ENCODE measurements around the gene HNRNPLL. TPM values are rescaled to one million over a fixed set of nuclear protein-coding genes. Genes with fewer than 3 reads are reported as not detected.

HNRNPLL gene
- total and polyA plus RNA-seq, 11 donors: 6.9 to 33.2 (median 23.2) TPM

- WGBS, 4 donors: 69 to 79% (median 75%) methylated on average over 3 of the region's 3 CpGs
- DNase-seq (no peak), ATAC-seq (no peak)
- Histone ChIP-seq H3K9me3 (no peaks in the 10 kb centered on the region), H3K4me1 (peaks cover 0 to 56% (median 37%) of the 10 kb centered on the region in 12 donors), H3K4me3 (no peak overlapping the region), H3K27me3 (no peaks in the 10 kb centered on the region), H3K27ac (no peak overlapping the region), H3K36me3 (peaks cover 0 to 64% (median 37%) of the 10 kb centered on the region in 9 donors)
- TF ChIP-seq, protein P1, sequence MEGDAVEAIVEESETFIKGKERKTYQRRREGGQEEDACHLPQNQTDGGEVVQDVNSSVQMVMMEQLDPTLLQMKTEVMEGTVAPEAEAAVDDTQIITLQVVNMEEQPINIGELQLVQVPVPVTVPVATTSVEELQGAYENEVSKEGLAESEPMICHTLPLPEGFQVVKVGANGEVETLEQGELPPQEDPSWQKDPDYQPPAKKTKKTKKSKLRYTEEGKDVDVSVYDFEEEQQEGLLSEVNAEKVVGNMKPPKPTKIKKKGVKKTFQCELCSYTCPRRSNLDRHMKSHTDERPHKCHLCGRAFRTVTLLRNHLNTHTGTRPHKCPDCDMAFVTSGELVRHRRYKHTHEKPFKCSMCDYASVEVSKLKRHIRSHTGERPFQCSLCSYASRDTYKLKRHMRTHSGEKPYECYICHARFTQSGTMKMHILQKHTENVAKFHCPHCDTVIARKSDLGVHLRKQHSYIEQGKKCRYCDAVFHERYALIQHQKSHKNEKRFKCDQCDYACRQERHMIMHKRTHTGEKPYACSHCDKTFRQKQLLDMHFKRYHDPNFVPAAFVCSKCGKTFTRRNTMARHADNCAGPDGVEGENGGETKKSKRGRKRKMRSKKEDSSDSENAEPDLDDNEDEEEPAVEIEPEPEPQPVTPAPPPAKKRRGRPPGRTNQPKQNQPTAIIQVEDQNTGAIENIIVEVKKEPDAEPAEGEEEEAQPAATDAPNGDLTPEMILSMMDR (IDR thresholded peaks at IDR 0.05): no peak
- no peak for TF ChIP-seq POLR2A (IDR thresholded peaks at IDR 0.05)
- intact Hi-C loops (cut with DNase I): no loop called here
Measured at GRCh38 chr2:38586931-38587330, 15.8 kb downstream of the HNRNPLL start.

DNA sequence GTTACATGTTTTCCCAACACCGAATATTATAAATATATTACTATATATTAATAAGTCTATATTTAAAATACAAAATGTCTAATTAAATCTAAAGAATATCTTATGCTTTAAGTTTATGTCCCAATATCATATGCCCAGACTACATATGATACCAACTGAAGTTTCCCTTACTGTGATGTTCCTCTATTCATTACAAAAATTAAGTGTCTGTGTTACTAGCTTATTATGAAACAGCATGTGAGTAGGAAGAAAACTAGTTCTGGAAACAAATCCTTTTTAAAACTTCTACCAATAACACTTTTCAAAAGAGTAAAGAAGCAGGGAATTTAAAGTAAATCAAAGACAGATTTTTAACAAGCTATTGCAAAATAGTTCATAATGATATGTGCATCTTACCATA is 17.8 kb downstream of the HNRNPLL start:
- intact Hi-C loops (cut with DNase I): loop anchor here in 7 of 10 donors (5.0 kb wide), 5 partner anchors 48 to 157 kb away; no protein-coding TSS in a partner anchor
- ATAC-seq (no peak), DNase-seq (no peak)
- Histone ChIP-seq H3K4me1 (peaks cover 0 to 42% (median 21%) of the 10 kb centered on the region in 12 donors), H3K27ac (no peak overlapping the region), H3K9me3 (no peaks in the 10 kb centered on the region), H3K27me3 (no peaks in the 10 kb centered on the region), H3K36me3 (peaks cover 0 to 76% (median 52%) of the 10 kb centered on the region in 9 donors), H3K4me3 (no peak overlapping the region)
- 87 to 99% (median 92%) methylated on average over 1 of the region's 1 CpG for WGBS, 4 donors
- TF ChIP-seq, protein P1 (IDR thresholded peaks at IDR 0.05): no peak
- TF ChIP-seq POLR2A (IDR thresholded peaks at IDR 0.05): no peak

- DNase-seq: no peak
- Histone ChIP-seq H3K36me3 (peaks cover 0 to 80% (median 58%) of the 10 kb centered on the region in 9 donors), H3K9me3 (no peaks in the 10 kb centered on the region), H3K4me3 (no peak overlapping the region), H3K27me3 (no peaks in the 10 kb centered on the region), H3K4me1 (peaks cover 0 to 33% (median 12%) of the 10 kb centered on the region in 12 donors), H3K27ac (no peak overlapping the region)
- whole genome bisulfite sequencing, 4 donors: 91 to 93% (median 92%) methylated on average over 5 of the region's 5 CpGs
- intact Hi-C loops (cut with DNase I): loop anchor here in 7 of 10 donors (5.0 kb wide), 5 partner anchors 47 to 158 kb away; no protein-coding TSS in a partner anchor
- TF ChIP-seq POLR2A (IDR thresholded peaks at IDR 0.05): no peak
- TF ChIP-seq, protein P1 (IDR thresholded peaks at IDR 0.05): no peak
- ATAC-seq: no peak
Measured at GRCh38 chr2:38583994-38584393, 18.7 kb downstream of the HNRNPLL start.

DNA sequence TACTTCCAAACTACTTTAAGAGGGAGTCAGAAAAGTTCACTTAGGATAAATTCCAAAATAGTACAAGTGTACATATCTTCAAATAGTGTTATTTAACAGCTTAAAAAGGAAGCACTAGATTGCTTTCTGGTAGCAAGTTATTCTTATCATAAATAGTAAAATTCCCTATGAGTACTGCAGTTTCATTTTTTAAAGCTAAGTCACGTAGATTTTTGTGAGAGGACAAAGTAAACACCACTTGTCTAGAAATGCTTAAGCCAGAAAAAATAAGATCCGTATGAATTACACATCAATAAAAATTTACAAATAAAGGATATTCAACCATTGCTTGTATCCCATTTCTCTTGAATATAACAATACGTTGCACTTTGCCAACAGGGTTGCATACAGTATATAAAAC is 19.2 kb downstream of the HNRNPLL start:
- ATAC-seq (no peak), DNase-seq (no peak)
- intact Hi-C loops (cut with DNase I): loop anchor here in 7 of 10 donors (5.0 kb wide), 5 partner anchors 46 to 159 kb away; no protein-coding TSS in a partner anchor
- Histone ChIP-seq H3K9me3 (no peaks in the 10 kb centered on the region), H3K27me3 (no peaks in the 10 kb centered on the region), H3K4me3 (no peak overlapping the region), H3K27ac (no peak overlapping the region), H3K36me3 (peaks cover 0 to 80% (median 63%) of the 10 kb centered on the region in 9 donors), H3K4me1 (peaks cover 0 to 28% (median 10%) of the 10 kb centered on the region in 12 donors)
- TF ChIP-seq POLR2A (IDR thresholded peaks at IDR 0.05): no peak
- TF ChIP-seq, protein P1 (IDR thresholded peaks at IDR 0.05): no peak
- WGBS, 4 donors: 65 to 80% (median 71%) methylated on average over 3 of the region's 3 CpGs

All from heart left ventricle (tissue), 16 donors.